H1 (cell line): ENCODE results near the gene KRTCAP2. TPM values are rescaled to one million over a fixed set of nuclear protein-coding genes. Genes with fewer than 3 reads are reported as not detected.

ENCODE experiments used
- ATF2 ChIP-seq: IDR thresholded peaks from 2 replicates; pipeline ENCODE4 v1.6.1; 2012; ENCODE audit warnings: low read length, inconsistent platforms
- CHD7 ChIP-seq: fragments of 300-600 bp; sonication (generic); IDR thresholded peaks from 2 replicates; pipeline ENCODE4 v1.7.1; 2012; ENCODE audit warnings: low read length, moderate library complexity, mild to moderate bottlenecking, inconsistent platforms; ENCODE audit not compliant: insufficient replicate concordance
- POLR2AphosphoS5 ChIP-seq: IDR thresholded peaks from 2 replicates; pipeline ENCODE4 v1.6.1; 2011; ENCODE audit warnings: low read depth, low read length
- RBBP5 ChIP-seq: IDR thresholded peaks from 2 replicates; pipeline ENCODE4 v1.7.1; 2012; ENCODE audit warnings: low read depth, mild to moderate bottlenecking, inconsistent platforms, low read length, moderate library complexity, borderline replicate concordance
- SIRT6 ChIP-seq: IDR thresholded peaks from one replicate; pipeline ENCODE4 v1.7.1; 2012; ENCODE audit warnings: low read length, inconsistent platforms
- SP4 ChIP-seq: IDR thresholded peaks from 2 replicates; pipeline ENCODE4 v1.6.1; 2012; ENCODE audit warnings: low read length, inconsistent platforms
- polyA plus RNA-seq, 7 experiments: library from polyadenylated mRNA; depleted of rRNA in 3 of 7; stranded (reverse) in 5 of 7; unstranded in 2 of 7; fragments of >200 nt in 5 of 7; fragments of 200-250 nt in 2 of 7; gene quantifications; 1 replicate in 5 of 7; 2 replicates in 1 of 7; 4 replicates in 1 of 7; pipeline versions ENCODE4 v1.2.1 to v1.2.3, GENCODE V29; 2011 to 2013; ENCODE audit warnings: missing spikeins in 2 of 7, mixed read lengths in 2 of 7
- total RNA-seq: library from RNA; stranded (reverse); fragmentation: NEBNext Ultra II Directional; extraction: Animal tissue kit (Norgen Biotek cat#: 25700); gene quantifications from 2 replicates; pipeline ENCODE4 v1.2.1, GENCODE V29; 2021

The KRTCAP2 gene
- total and polyA plus RNA-seq, 2 of the 8 experiments (the other 6 are each of a cell fraction or from before 2014, with no cell fraction given) = 146 to 317 TPM

GRCh38 chr1:155207806-155208540 is 34.9 kb upstream of the KRTCAP2 start, which contains the start of gene THBS3 (continued):
- TF ChIP-seq CHD7 = no peak
- 0 out of 2 replicates have a peak, but pooled peaks have one; percentile 6 for TF ChIP-seq SP4
- 0 out of 2 replicates have a peak, but pooled peaks have one; percentile 21 for TF ChIP-seq RBBP5
- TF ChIP-seq ATF2 = peak; percentile 73; the same call in 1 of the 2 replicates
- peak; percentile 36 for TF ChIP-seq POLR2AphosphoS5
- no peak for TF ChIP-seq SIRT6
